ENCODE data around the gene FLOT1.
"Not testable (repeated sequence)": the region's sequence is repeated elsewhere in the genome, so short reads cannot be mapped to it uniquely, and the experiment has no call there.

DNA sequence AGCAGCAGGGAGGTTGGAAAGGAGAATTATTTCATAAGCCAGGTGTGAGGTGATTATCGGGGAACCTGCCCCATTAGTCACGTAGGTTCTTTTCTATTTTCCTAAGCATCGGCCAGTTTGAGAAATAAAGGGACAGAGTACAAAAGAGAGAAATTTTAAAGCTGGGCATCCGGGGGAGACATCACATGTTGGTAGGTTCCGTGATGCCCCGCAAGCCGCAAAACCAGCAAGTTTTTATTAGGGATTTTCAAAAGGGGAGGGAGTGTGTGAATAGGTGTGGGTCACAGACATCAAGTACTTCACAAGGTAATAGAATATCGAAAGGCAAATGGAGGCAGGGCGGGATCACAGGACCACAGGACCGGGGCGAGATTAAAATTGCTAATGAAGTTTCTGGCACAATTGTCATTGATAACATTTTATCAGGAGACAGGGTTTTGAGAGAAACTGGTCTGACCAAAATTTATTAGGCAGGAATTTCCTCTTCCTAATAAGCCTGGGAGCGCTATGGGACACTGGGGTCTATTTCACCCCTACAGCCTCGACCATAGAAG is 22.1 kb upstream of the FLOT1 start:
- TF ChIP-seq, protein P1, sequence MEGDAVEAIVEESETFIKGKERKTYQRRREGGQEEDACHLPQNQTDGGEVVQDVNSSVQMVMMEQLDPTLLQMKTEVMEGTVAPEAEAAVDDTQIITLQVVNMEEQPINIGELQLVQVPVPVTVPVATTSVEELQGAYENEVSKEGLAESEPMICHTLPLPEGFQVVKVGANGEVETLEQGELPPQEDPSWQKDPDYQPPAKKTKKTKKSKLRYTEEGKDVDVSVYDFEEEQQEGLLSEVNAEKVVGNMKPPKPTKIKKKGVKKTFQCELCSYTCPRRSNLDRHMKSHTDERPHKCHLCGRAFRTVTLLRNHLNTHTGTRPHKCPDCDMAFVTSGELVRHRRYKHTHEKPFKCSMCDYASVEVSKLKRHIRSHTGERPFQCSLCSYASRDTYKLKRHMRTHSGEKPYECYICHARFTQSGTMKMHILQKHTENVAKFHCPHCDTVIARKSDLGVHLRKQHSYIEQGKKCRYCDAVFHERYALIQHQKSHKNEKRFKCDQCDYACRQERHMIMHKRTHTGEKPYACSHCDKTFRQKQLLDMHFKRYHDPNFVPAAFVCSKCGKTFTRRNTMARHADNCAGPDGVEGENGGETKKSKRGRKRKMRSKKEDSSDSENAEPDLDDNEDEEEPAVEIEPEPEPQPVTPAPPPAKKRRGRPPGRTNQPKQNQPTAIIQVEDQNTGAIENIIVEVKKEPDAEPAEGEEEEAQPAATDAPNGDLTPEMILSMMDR (IDR thresholded peaks at IDR 0.05; ENCODE audit: insufficient read depth, low read length, poor library complexity, severe bottlenecking), result not testable (repeated sequence)
- not testable (repeated sequence) for TF ChIP-seq EZH2phosphoT487 (conservative IDR thresholded peaks at IDR 0.05; ENCODE audit: low read length)

Measured in SU-DHL-6 (cell line).